ENCODE results near the gene PANX2.

PANX2 gene

GRCh38 chr22:50178871-50179869, 8.6 kb downstream of the PANX2 start:
- no peak overlapping the region for H3K4me3 ChIP-seq (ENCODE audit: low read depth, low read length, poor library complexity, severe bottlenecking)
- H3K79me2 ChIP-seq (ENCODE audit: insufficient read depth, low read length) = no peaks in the 10 kb centered on the region
- H3K9ac ChIP-seq (ENCODE audit: low read length) = no peak overlapping the region
- no peaks in the 10 kb centered on the region for H3F3A ChIP-seq (ENCODE audit: insufficient read depth, low read length)
- peaks cover 20% of the 10 kb centered on the region for H3K4me1 ChIP-seq (ENCODE audit: insufficient read depth, low read length, severe bottlenecking)
- H2AFZ ChIP-seq (ENCODE audit: low read length) = no peak overlapping the region
- H3K9me2 ChIP-seq (ENCODE audit: low read depth, low read length) = no peaks in the 10 kb centered on the region
- peaks cover 4% of the 10 kb centered on the region; the same call in 1 of the 2 replicates for H3K27me3 ChIP-seq (ENCODE audit: insufficient read depth, low read length)
- TF ChIP-seq EZH2 (IDR thresholded peaks at IDR 0.05; ENCODE audit: borderline replicate concordance, low read length) (no peak), CTCF (IDR thresholded peaks at IDR 0.05; ENCODE audit: low read length) (no peak)
- H3K27ac ChIP-seq (ENCODE audit: low read depth, low read length, poor library complexity, severe bottlenecking) = no peak overlapping the region
- no peaks in the 10 kb centered on the region for H4K20me1 ChIP-seq (ENCODE audit: insufficient read depth, low read length)
- no peaks in the 10 kb centered on the region for H3K36me3 ChIP-seq (ENCODE audit: insufficient read depth, low read length)
- H3K9me3 ChIP-seq (ENCODE audit: low read length) = no peaks in the 10 kb centered on the region
- H3K4me2 ChIP-seq (ENCODE audit: low read length) = no peak overlapping the region

GRCh38 chr22:50179937-50180726, 9.6 kb downstream of the PANX2 start:
- peaks cover 4% of the 10 kb centered on the region; the same call in 1 of the 2 replicates for H3K27me3 ChIP-seq (ENCODE audit: insufficient read depth, low read length)
- H3K4me1 ChIP-seq (ENCODE audit: insufficient read depth, low read length, severe bottlenecking) = peaks cover 30% of the 10 kb centered on the region
- no peak overlapping the region for H3K4me2 ChIP-seq (ENCODE audit: low read length)
- TF ChIP-seq EZH2 (IDR thresholded peaks at IDR 0.05; ENCODE audit: borderline replicate concordance, low read length) (no peak), CTCF (IDR thresholded peaks at IDR 0.05; ENCODE audit: low read length) (no peak)
- no peak overlapping the region for H3K27ac ChIP-seq (ENCODE audit: low read depth, low read length, poor library complexity, severe bottlenecking)
- no peaks in the 10 kb centered on the region for H3K9me2 ChIP-seq (ENCODE audit: low read depth, low read length)
- H3K79me2 ChIP-seq (ENCODE audit: insufficient read depth, low read length) = no peaks in the 10 kb centered on the region
- no peak overlapping the region for H2AFZ ChIP-seq (ENCODE audit: low read length)
- no peaks in the 10 kb centered on the region for H4K20me1 ChIP-seq (ENCODE audit: insufficient read depth, low read length)
- no peaks in the 10 kb centered on the region for H3K36me3 ChIP-seq (ENCODE audit: insufficient read depth, low read length)
- no peak overlapping the region for H3K9ac ChIP-seq (ENCODE audit: low read length)
- no peaks in the 10 kb centered on the region for H3F3A ChIP-seq (ENCODE audit: insufficient read depth, low read length)
- no peaks in the 10 kb centered on the region for H3K9me3 ChIP-seq (ENCODE audit: low read length)
- H3K4me3 ChIP-seq (ENCODE audit: low read depth, low read length, poor library complexity, severe bottlenecking) = no peak overlapping the region

DNA sequence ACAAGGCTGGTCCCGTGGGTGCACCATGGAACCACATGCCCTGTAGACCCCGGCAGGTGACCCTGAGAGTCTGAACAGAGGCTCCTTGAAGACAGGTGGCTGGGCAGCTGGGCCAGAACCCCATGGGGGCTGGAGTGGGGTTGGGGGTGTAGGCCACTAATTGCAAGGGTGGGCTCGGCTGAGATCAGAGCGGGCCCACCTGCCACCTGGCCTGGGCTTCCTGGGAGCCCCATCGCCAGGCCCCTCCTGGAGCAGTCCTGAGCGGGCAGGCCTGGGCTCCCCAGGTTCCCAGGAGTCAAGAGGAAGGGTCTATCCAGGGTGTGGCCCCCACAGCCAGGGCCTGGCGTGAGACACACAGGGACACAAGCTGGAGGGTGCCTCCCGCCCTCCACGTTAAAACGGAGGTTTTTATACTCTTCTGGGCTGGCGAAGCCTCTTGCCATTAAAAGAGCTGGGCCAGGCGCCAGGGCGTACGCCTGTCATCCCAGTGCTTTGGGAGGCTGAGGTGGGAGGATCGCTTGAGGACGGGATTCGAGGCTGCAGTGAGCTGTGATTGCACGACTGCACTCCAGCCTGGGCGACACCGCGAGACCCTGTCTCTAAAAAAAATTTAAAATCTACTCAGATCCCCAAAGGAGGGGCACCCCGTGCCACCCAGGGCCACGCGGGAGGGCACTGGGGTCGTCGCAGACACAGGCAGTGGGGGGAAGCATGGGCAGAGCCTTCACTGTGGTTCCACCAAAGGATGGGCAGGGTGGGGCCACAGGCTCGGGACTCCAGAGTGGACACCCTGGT, 10.4 kb downstream of the PANX2 start:
- peaks cover 29% of the 10 kb centered on the region for H3K4me1 ChIP-seq (ENCODE audit: insufficient read depth, low read length, severe bottlenecking)
- H3K27me3 ChIP-seq (ENCODE audit: insufficient read depth, low read length) = peaks cover 4% of the 10 kb centered on the region; the same call in 1 of the 2 replicates
- no peaks in the 10 kb centered on the region for H3K79me2 ChIP-seq (ENCODE audit: insufficient read depth, low read length)
- H3K9me3 ChIP-seq (ENCODE audit: low read length) = no peaks in the 10 kb centered on the region
- H3K36me3 ChIP-seq (ENCODE audit: insufficient read depth, low read length) = no peaks in the 10 kb centered on the region
- H4K20me1 ChIP-seq (ENCODE audit: insufficient read depth, low read length) = no peaks in the 10 kb centered on the region
- H3K4me2 ChIP-seq (ENCODE audit: low read length) = no peak overlapping the region
- H3K27ac ChIP-seq (ENCODE audit: low read depth, low read length, poor library complexity, severe bottlenecking) = no peak overlapping the region
- no peak overlapping the region for H3K9ac ChIP-seq (ENCODE audit: low read length)
- H3F3A ChIP-seq (ENCODE audit: insufficient read depth, low read length) = no peaks in the 10 kb centered on the region
- no peak overlapping the region for H3K4me3 ChIP-seq (ENCODE audit: low read depth, low read length, poor library complexity, severe bottlenecking)
- H3K9me2 ChIP-seq (ENCODE audit: low read depth, low read length) = no peaks in the 10 kb centered on the region
- no peak overlapping the region for H2AFZ ChIP-seq (ENCODE audit: low read length)
- TF ChIP-seq EZH2 (IDR thresholded peaks at IDR 0.05; ENCODE audit: borderline replicate concordance, low read length) (no peak), CTCF (IDR thresholded peaks at IDR 0.05; ENCODE audit: low read length) (no peak)

Data from OCI-LY1 (cell line).